LNCAP (cell line): Measurements from ENCODE around the gene ABCB8.

ENCODE experiments used
- CTCF ChIP-seq: fragments of 450-650 bp; IDR thresholded peaks from 2 replicates; pipeline ENCODE4 v1.5.1; 2017; ENCODE audit warnings: mild to moderate bottlenecking

Gene ABCB8

GRCh38 chr7:151012911-151013347, 15.3 kb upstream of the ABCB8 start:
- peak; percentile 37 for TF ChIP-seq CTCF

GRCh38 chr7:151013356-151013732, 14.9 kb upstream of the ABCB8 start:
- no peak for TF ChIP-seq CTCF

GRCh38 chr7:151013733-151014497, 14.3 kb upstream of the ABCB8 start:
- no peak for TF ChIP-seq CTCF

- no peak for TF ChIP-seq CTCF
Observed at GRCh38 chr7:151014950-151015349, 13.3 kb upstream of the ABCB8 start.

GRCh38 chr7:151015967-151016366, 12.3 kb upstream of the ABCB8 start:
- TF ChIP-seq CTCF = no peak

GRCh38 chr7:151016505-151016904, 11.7 kb upstream of the ABCB8 start:
- no peak for TF ChIP-seq CTCF

GRCh38 chr7:151016942-151017341, 11.3 kb upstream of the ABCB8 start:
- TF ChIP-seq CTCF = no peak
